K562 (cell line): ENCODE measurements around the gene DCPS. TPM values are rescaled to one million over a fixed set of nuclear protein-coding genes. Genes with fewer than 3 reads are reported as not detected.
A peak's percentile ranks its signal among the peaks of the same experiment; 100 is the strongest.

ENCODE experiments used
- BHLHE40 ChIP-seq: IDR thresholded peaks from 2 replicates; pipeline ENCODE4 v1.6.1; 2011; ENCODE audit warnings: low read length, improper control_type of control experiment
- KLF10 ChIP-seq: fragments of 250-450 bp; sonication (Bioruptor Pico); IDR thresholded peaks from 2 replicates; pipeline ENCODE4 v1.6.1; 2021; ENCODE audit warnings: matching md5 sums
- MCM3 ChIP-seq: fragments of 450-650 bp; IDR thresholded peaks from 2 replicates; pipeline ENCODE4 v1.6.1; 2016
- POLR3G ChIP-seq: IDR thresholded peaks from 2 replicates; pipeline ENCODE4 v1.6.1; 2011; ENCODE audit not compliant: insufficient read length, insufficient replicate concordance; ENCODE audit errors: extremely low read depth
- TAF9B ChIP-seq: fragments of 450-650 bp; IDR thresholded peaks from 2 replicates; pipeline ENCODE4 v1.6.1; 2018; ENCODE audit warnings: mild to moderate bottlenecking; ENCODE audit not compliant: partially characterized antibody
- TCF7L2 ChIP-seq: fragments of 150-350 bp; IDR thresholded peaks from 2 replicates; pipeline ENCODE4 v1.6.1; 2016; ENCODE audit warnings: low read depth, mild to moderate bottlenecking, low read length, moderate library complexity
- TOE1 ChIP-seq, 2 experiments: fragments of 450-650 bp in 1 of 2; sonication (generic) in 1 of 2; formaldehyde crosslinking in 1 of 2; IDR thresholded peaks; 2 replicates each; pipeline versions ENCODE4 v1.7.1 to v1.8.0; 2016 to 2022; ENCODE audit warnings: borderline replicate concordance in 2 of 2, mild to moderate bottlenecking in 2 of 2, antibody characterized with exemption in 1 of 2, inconsistent platforms in 1 of 2, low read depth in 1 of 2, missing genetic modification reagents in 1 of 2, moderate library complexity in 1 of 2
- ZNF165 ChIP-seq: fragments of 250-450 bp; sonication (Bioruptor Pico); IDR thresholded peaks from 2 replicates; pipeline ENCODE4 v1.4.0; 2020; ENCODE audit warnings: borderline replicate concordance
- polyA plus RNA-seq, 8 experiments: library from polyadenylated mRNA; depleted of rRNA in 4 of 8; stranded (reverse) in 5 of 8; unstranded in 3 of 8; fragments of >200 nt; fragmentation: Nextera tagmentation in 2 of 8; fragmentation: Illumina TruSeq in 1 of 8; extraction: Ambion mirVana in 2 of 8; extraction: Trizol in 1 of 8; gene quantifications; 2 replicates each; pipeline versions ENCODE4 v1.2.1 to v1.2.3, GENCODE V29; 2011 to 2014; ENCODE audit warnings: inconsistent platforms in 1 of 8, missing spikeins in 1 of 8
- total RNA-seq, 7 experiments: library from RNA; depleted of rRNA in 6 of 7; stranded (reverse); fragments of >200 nt in 6 of 7; fragmentation: Illumina TruSeq in 2 of 7; extraction: Trizol in 2 of 7; gene quantifications; 2 replicates each; pipeline versions ENCODE4 v1.2.1 to v1.2.3, GENCODE V29; 2011 to 2021; ENCODE audit warnings: low replicate concordance in 1 of 7
- TF ChIP-seq, protein P1 (sequence below): fragments of 250-450 bp; sonication (Bioruptor Pico); IDR thresholded peaks from 2 replicates; pipeline ENCODE4 v1.4.0; 2020; ENCODE audit warnings: mild to moderate bottlenecking, moderate library complexity
- TF ChIP-seq, protein P2 (sequence below): fragments of 200-800 bp; sonication (Bioruptor generic); IDR thresholded peaks from 2 replicates; pipeline ENCODE4 v1.6.1; 2017; ENCODE audit warnings: missing genetic modification characterization, missing compliant biosample characterization
- TF ChIP-seq, protein P3 (sequence below), 2 experiments: fragments of 200-800 bp in 1 of 2; sonication (Bioruptor generic) in 1 of 2; sonication (generic) in 1 of 2; formaldehyde crosslinking in 1 of 2; IDR thresholded peaks in 1 of 2; conservative IDR thresholded peaks in 1 of 2; 2 replicates each; pipeline versions ENCODE4 v1.5.0 to v1.6.1; 2016 to 2020; ENCODE audit warnings: missing compliant biosample characterization in 1 of 2, missing genetic modification characterization in 1 of 2, missing genetic modification reagents in 1 of 2
- TF ChIP-seq, protein P4 (sequence below): fragments of 250-450 bp; sonication (Bioruptor Pico); IDR thresholded peaks from 2 replicates; pipeline ENCODE4 v1.8.0; 2021; ENCODE audit warnings: borderline replicate concordance, mild to moderate bottlenecking, moderate library complexity; ENCODE audit not compliant: poor library complexity, severe bottlenecking
- TF ChIP-seq, protein P5 (sequence below): conservative IDR thresholded peaks from 2 replicates; pipeline ENCODE4 v1.6.1; 2011; ENCODE audit warnings: low read depth, mild to moderate bottlenecking, low read length; ENCODE audit not compliant: control insufficient read depth
- TF ChIP-seq, protein P6 (sequence below): fragments of 450-650 bp; IDR thresholded peaks from 2 replicates; pipeline ENCODE4 v1.6.1; 2017; ENCODE audit warnings: antibody characterized with exemption, mild to moderate bottlenecking

Gene DCPS
- total and polyA plus RNA-seq, 9 of the 15 experiments (the other 6 are each of a cell fraction or from before 2014, with no cell fraction given): 8.7 to 38.1 (median 17.9) TPM

DNA sequence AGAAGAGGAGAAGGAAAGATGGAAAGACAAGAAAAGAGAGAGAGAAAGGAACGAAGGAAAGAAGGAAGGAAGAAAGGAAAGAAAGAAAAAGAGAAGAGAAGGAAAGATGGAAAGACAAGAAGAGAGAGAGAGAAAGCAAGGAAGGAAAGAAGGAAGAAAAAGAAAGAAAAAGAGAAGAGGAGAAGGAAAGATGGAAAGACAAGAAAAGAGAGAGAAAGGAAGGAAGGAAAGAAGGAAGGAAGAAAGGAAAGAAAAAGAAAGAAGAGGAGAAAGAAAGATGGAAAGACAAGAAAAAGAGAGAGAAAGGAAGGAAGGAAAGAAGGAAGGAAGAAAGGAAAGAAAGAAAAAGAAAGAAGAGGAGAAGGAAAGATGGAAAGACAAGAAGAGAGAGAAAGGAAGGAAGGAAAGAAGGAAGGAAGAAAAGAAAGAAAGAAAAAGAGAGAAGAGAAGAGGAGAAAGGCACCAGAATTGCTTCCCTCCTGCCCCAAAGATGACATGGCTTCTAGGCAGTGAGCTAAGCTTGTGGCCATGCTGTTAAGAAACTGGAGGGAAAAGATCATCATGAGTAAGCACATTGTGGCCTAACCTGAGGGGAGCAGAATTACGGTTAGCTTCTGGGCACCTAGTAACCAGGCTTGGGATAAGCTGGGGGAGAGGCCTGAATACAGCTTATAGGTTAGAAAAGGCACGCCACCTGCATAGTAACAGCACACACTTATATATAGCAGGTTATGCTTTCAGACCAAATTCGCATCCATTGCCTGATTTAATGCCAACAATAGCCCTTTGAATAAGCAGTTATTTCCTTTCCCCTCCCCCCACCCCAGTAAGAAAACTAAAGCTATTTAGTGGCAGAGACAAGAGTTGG, 49.3 kb downstream of the DCPS start (continued):
- TF ChIP-seq, protein P1, sequence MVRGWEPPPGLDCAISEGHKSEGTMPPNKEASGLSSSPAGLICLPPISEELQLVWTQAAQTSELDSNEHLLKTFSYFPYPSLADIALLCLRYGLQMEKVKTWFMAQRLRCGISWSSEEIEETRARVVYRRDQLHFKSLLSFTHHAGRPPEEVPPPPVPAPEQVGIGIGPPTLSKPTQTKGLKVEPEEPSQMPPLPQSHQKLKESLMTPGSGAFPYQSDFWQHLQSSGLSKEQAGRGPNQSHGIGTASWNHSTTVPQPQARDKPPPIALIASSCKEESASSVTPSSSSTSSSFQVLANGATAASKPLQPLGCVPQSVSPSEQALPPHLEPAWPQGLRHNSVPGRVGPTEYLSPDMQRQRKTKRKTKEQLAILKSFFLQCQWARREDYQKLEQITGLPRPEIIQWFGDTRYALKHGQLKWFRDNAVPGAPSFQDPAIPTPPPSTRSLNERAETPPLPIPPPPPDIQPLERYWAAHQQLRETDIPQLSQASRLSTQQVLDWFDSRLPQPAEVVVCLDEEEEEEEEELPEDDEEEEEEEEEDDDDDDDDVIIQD (CRISPR knock-in tag): no peak
- TF ChIP-seq TOE1 (IDR thresholded peaks at IDR 0.05; ENCODE audit: borderline replicate concordance) (0 out of 2 replicates have a peak, but pooled peaks have one; percentile 65), TOE1 (CRISPR knock-in tag; IDR thresholded peaks at IDR 0.05; ENCODE audit: borderline replicate concordance, low read depth) (no peak), TCF7L2 (no peak), KLF10 (CRISPR knock-in tag) (no peak), POLR3G (no peak), ZNF165 (no peak), MCM3 (no peak), TAF9B (no peak), BHLHE40 (no peak)
- TF ChIP-seq, protein P2, sequence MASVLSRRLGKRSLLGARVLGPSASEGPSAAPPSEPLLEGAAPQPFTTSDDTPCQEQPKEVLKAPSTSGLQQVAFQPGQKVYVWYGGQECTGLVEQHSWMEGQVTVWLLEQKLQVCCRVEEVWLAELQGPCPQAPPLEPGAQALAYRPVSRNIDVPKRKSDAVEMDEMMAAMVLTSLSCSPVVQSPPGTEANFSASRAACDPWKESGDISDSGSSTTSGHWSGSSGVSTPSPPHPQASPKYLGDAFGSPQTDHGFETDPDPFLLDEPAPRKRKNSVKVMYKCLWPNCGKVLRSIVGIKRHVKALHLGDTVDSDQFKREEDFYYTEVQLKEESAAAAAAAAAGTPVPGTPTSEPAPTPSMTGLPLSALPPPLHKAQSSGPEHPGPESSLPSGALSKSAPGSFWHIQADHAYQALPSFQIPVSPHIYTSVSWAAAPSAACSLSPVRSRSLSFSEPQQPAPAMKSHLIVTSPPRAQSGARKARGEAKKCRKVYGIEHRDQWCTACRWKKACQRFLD (CRISPR knock-in tag): peak; percentile 71; the same call in 1 of the 2 replicates
- TF ChIP-seq, protein P3, sequence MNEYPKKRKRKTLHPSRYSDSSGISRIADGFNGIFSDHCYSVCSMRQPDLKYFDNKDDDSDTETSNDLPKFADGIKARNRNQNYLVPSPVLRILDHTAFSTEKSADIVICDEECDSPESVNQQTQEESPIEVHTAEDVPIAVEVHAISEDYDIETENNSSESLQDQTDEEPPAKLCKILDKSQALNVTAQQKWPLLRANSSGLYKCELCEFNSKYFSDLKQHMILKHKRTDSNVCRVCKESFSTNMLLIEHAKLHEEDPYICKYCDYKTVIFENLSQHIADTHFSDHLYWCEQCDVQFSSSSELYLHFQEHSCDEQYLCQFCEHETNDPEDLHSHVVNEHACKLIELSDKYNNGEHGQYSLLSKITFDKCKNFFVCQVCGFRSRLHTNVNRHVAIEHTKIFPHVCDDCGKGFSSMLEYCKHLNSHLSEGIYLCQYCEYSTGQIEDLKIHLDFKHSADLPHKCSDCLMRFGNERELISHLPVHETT (CRISPR knock-in tag; conservative IDR thresholded peaks at IDR 0.05 in 1 of 2, IDR thresholded peaks at IDR 0.05 in 1 of 2): peak in 1 of 2 experiments; percentile 52; a peak in 1 of 4 replicates
- TF ChIP-seq, protein P4, sequence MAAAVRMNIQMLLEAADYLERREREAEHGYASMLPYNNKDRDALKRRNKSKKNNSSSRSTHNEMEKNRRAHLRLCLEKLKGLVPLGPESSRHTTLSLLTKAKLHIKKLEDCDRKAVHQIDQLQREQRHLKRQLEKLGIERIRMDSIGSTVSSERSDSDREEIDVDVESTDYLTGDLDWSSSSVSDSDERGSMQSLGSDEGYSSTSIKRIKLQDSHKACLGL (CRISPR knock-in tag): no peak
- TF ChIP-seq, protein P5, sequence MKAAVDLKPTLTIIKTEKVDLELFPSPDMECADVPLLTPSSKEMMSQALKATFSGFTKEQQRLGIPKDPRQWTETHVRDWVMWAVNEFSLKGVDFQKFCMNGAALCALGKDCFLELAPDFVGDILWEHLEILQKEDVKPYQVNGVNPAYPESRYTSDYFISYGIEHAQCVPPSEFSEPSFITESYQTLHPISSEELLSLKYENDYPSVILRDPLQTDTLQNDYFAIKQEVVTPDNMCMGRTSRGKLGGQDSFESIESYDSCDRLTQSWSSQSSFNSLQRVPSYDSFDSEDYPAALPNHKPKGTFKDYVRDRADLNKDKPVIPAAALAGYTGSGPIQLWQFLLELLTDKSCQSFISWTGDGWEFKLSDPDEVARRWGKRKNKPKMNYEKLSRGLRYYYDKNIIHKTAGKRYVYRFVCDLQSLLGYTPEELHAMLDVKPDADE: no peak
- TF ChIP-seq, protein P6, sequence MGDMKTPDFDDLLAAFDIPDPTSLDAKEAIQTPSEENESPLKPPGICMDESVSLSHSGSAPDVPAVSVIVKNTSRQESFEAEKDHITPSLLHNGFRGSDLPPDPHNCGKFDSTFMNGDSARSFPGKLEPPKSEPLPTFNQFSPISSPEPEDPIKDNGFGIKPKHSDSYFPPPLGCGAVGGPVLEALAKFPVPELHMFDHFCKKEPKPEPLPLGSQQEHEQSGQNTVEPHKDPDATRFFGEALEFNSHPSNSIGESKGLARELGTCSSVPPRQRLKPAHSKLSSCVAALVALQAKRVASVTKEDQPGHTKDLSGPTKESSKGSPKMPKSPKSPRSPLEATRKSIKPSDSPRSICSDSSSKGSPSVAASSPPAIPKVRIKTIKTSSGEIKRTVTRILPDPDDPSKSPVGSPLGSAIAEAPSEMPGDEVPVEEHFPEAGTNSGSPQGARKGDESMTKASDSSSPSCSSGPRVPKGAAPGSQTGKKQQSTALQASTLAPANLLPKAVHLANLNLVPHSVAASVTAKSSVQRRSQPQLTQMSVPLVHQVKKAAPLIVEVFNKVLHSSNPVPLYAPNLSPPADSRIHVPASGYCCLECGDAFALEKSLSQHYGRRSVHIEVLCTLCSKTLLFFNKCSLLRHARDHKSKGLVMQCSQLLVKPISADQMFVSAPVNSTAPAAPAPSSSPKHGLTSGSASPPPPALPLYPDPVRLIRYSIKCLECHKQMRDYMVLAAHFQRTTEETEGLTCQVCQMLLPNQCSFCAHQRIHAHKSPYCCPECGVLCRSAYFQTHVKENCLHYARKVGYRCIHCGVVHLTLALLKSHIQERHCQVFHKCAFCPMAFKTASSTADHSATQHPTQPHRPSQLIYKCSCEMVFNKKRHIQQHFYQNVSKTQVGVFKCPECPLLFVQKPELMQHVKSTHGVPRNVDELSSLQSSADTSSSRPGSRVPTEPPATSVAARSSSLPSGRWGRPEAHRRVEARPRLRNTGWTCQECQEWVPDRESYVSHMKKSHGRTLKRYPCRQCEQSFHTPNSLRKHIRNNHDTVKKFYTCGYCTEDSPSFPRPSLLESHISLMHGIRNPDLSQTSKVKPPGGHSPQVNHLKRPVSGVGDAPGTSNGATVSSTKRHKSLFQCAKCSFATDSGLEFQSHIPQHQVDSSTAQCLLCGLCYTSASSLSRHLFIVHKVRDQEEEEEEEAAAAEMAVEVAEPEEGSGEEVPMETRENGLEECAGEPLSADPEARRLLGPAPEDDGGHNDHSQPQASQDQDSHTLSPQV: peak; percentile 98
